Activated naive CD8-positive, alpha-beta T cell (primary cell): ENCODE results near the gene DNAH7.

Experiments
- H3K27ac Mint-ChIP-seq: one replicate; pipeline ENCODE4 v1.8.0; 2021; ENCODE audit warnings: mixed read lengths
- H3K27me3 Mint-ChIP-seq: one replicate; pipeline ENCODE4 v1.8.0; 2021; ENCODE audit warnings: mixed read lengths
- H3K36me3 Mint-ChIP-seq: one replicate; pipeline ENCODE4 v1.8.0; 2021; ENCODE audit warnings: mixed read lengths
- H3K4me1 Mint-ChIP-seq: one replicate; pipeline ENCODE4 v1.8.0; 2021; ENCODE audit warnings: low read depth, mixed read lengths
- H3K4me3 Mint-ChIP-seq: one replicate; pipeline ENCODE4 v1.8.0; 2021; ENCODE audit warnings: mild to moderate bottlenecking, mixed read lengths
- H3K9me3 Mint-ChIP-seq: one replicate; pipeline ENCODE4 v1.8.0; 2021; ENCODE audit warnings: low read depth, mixed read lengths

The DNAH7 gene

GRCh38 chr2:195805283-195805976 lies 263.2 kb downstream of the DNAH7 start:
- Mint-ChIP-seq H3K36me3 (no peaks in the 10 kb centered on the region), H3K9me3 (no peaks in the 10 kb centered on the region), H3K4me1 (no peaks in the 10 kb centered on the region), H3K27ac (no peak overlapping the region), H3K4me3 (no peak overlapping the region), H3K27me3 (peaks cover 2% of the 10 kb centered on the region)

- Mint-ChIP-seq H3K36me3 (no peaks in the 10 kb centered on the region), H3K9me3 (peaks cover 1% of the 10 kb centered on the region), H3K4me3 (no peak overlapping the region), H3K27me3 (no peaks in the 10 kb centered on the region), H3K27ac (no peak overlapping the region), H3K4me1 (no peaks in the 10 kb centered on the region)
Observed at GRCh38 chr2:195795879-195796278, 272.8 kb downstream of the DNAH7 start.

GRCh38 chr2:195793881-195794280 lies 274.8 kb downstream of the DNAH7 start:
- no peak overlapping the region for H3K4me3 Mint-ChIP-seq
- H3K27ac Mint-ChIP-seq, result no peak overlapping the region
- no peaks in the 10 kb centered on the region for H3K36me3 Mint-ChIP-seq
- no peaks in the 10 kb centered on the region for H3K27me3 Mint-ChIP-seq
- H3K4me1 Mint-ChIP-seq, result no peaks in the 10 kb centered on the region
- H3K9me3 Mint-ChIP-seq, result peaks cover 5% of the 10 kb centered on the region

- Mint-ChIP-seq H3K9me3 (no peaks in the 10 kb centered on the region), H3K4me3 (no peak overlapping the region), H3K36me3 (no peaks in the 10 kb centered on the region)
Observed at GRCh38 chr2:195782156-195782555, 286.5 kb downstream of the DNAH7 start.

GRCh38 chr2:195779491-195779890 lies 289.1 kb downstream of the DNAH7 start:
- no peaks in the 10 kb centered on the region for H3K27me3 Mint-ChIP-seq
- H3K9me3 Mint-ChIP-seq, result no peaks in the 10 kb centered on the region
- no peak overlapping the region for H3K4me3 Mint-ChIP-seq
- no peaks in the 10 kb centered on the region for H3K4me1 Mint-ChIP-seq
- no peak overlapping the region for H3K27ac Mint-ChIP-seq
- H3K36me3 Mint-ChIP-seq, result no peaks in the 10 kb centered on the region

More at GRCh38 chr2:195782156-195782555, 286.5 kb downstream of the DNAH7 start:
- no peak overlapping the region for H3K27ac Mint-ChIP-seq
- no peaks in the 10 kb centered on the region for H3K4me1 Mint-ChIP-seq
- H3K27me3 Mint-ChIP-seq, result no peaks in the 10 kb centered on the region

- H3K9me3 Mint-ChIP-seq, result peaks cover 14% of the 10 kb centered on the region
- no peaks in the 10 kb centered on the region for H3K4me1 Mint-ChIP-seq
- H3K27ac Mint-ChIP-seq, result no peak overlapping the region
- no peaks in the 10 kb centered on the region for H3K36me3 Mint-ChIP-seq
- H3K4me3 Mint-ChIP-seq, result no peak overlapping the region
- H3K27me3 Mint-ChIP-seq, result no peaks in the 10 kb centered on the region
Observed at GRCh38 chr2:195769975-195770374, 298.7 kb downstream of the DNAH7 start.

- Mint-ChIP-seq H3K4me3 (no peak overlapping the region), H3K9me3 (peaks cover 28% of the 10 kb centered on the region), H3K36me3 (no peaks in the 10 kb centered on the region), H3K4me1 (no peaks in the 10 kb centered on the region), H3K27ac (no peak overlapping the region), H3K27me3 (no peaks in the 10 kb centered on the region)
Observed at GRCh38 chr2:195768431-195768830, 300.2 kb downstream of the DNAH7 start.

GRCh38 chr2:195766691-195767090 lies 301.9 kb downstream of the DNAH7 start:
- H3K27me3 Mint-ChIP-seq, result no peaks in the 10 kb centered on the region
- peaks cover 44% of the 10 kb centered on the region for H3K9me3 Mint-ChIP-seq

GRCh38 chr2:195763866-195764265 lies 304.8 kb downstream of the DNAH7 start:
- Mint-ChIP-seq H3K27ac (no peak overlapping the region), H3K9me3 (peaks cover 48% of the 10 kb centered on the region), H3K4me1 (no peaks in the 10 kb centered on the region), H3K36me3 (no peaks in the 10 kb centered on the region), H3K27me3 (no peaks in the 10 kb centered on the region), H3K4me3 (no peak overlapping the region)

More at GRCh38 chr2:195766691-195767090, 301.9 kb downstream of the DNAH7 start:
- Mint-ChIP-seq H3K36me3 (no peaks in the 10 kb centered on the region), H3K27ac (no peak overlapping the region), H3K4me3 (no peak overlapping the region), H3K4me1 (no peaks in the 10 kb centered on the region)

- Mint-ChIP-seq H3K36me3 (peaks cover 6% of the 10 kb centered on the region), H3K4me3 (no peak overlapping the region), H3K27me3 (no peaks in the 10 kb centered on the region), H3K9me3 (peaks cover 40% of the 10 kb centered on the region), H3K4me1 (no peaks in the 10 kb centered on the region), H3K27ac (no peak overlapping the region)
Observed at GRCh38 chr2:195759877-195760276, 308.8 kb downstream of the DNAH7 start.

- no peaks in the 10 kb centered on the region for H3K27me3 Mint-ChIP-seq
- no peak overlapping the region for H3K4me3 Mint-ChIP-seq
- peaks cover 10% of the 10 kb centered on the region for H3K36me3 Mint-ChIP-seq
- no peaks in the 10 kb centered on the region for H3K4me1 Mint-ChIP-seq
- H3K9me3 Mint-ChIP-seq, result peaks cover 36% of the 10 kb centered on the region
- H3K27ac Mint-ChIP-seq, result no peak overlapping the region
Observed at GRCh38 chr2:195758846-195759245, 309.8 kb downstream of the DNAH7 start.

GRCh38 chr2:195756218-195756942 lies 312.3 kb downstream of the DNAH7 start:
- Mint-ChIP-seq H3K36me3 (peaks cover 14% of the 10 kb centered on the region), H3K27ac (no peak overlapping the region)

GRCh38 chr2:195741191-195741590 lies 327.4 kb downstream of the DNAH7 start:
- H3K4me1 Mint-ChIP-seq, result no peaks in the 10 kb centered on the region
- H3K27ac Mint-ChIP-seq, result no peak overlapping the region
- H3K4me3 Mint-ChIP-seq, result no peak overlapping the region
- H3K9me3 Mint-ChIP-seq, result no peaks in the 10 kb centered on the region
- no peaks in the 10 kb centered on the region for H3K27me3 Mint-ChIP-seq
- H3K36me3 Mint-ChIP-seq, result peaks cover 29% of the 10 kb centered on the region

More at GRCh38 chr2:195756218-195756942, 312.3 kb downstream of the DNAH7 start:
- Mint-ChIP-seq H3K27me3 (no peaks in the 10 kb centered on the region), H3K9me3 (peaks cover 15% of the 10 kb centered on the region), H3K4me1 (no peaks in the 10 kb centered on the region), H3K4me3 (no peak overlapping the region)

- Mint-ChIP-seq H3K9me3 (no peaks in the 10 kb centered on the region), H3K36me3 (peaks cover 38% of the 10 kb centered on the region), H3K4me1 (no peaks in the 10 kb centered on the region), H3K27me3 (no peaks in the 10 kb centered on the region), H3K27ac (no peak overlapping the region), H3K4me3 (no peak overlapping the region)
Observed at GRCh38 chr2:195737511-195738325, 330.9 kb downstream of the DNAH7 start.

- Mint-ChIP-seq H3K4me3 (no peak overlapping the region), H3K4me1 (no peaks in the 10 kb centered on the region), H3K27me3 (no peaks in the 10 kb centered on the region), H3K36me3 (peaks cover 43% of the 10 kb centered on the region), H3K9me3 (no peaks in the 10 kb centered on the region), H3K27ac (no peak overlapping the region)
Observed at GRCh38 chr2:195735347-195735746, 333.3 kb downstream of the DNAH7 start.
